DOHH2 (cell line): ENCODE data around the gene ADGRB3.

ENCODE experiments used
- H3F3A ChIP-seq: fragments of 200-600 bp; sonication (generic), shearing (Covaris generic); 2 replicates; pipeline ENCODE4 v1.6.0; 2016; ENCODE audit warnings: antibody characterized with exemption, mild to moderate bottlenecking; ENCODE audit not compliant: control insufficient read depth, insufficient read depth
- H3K27ac ChIP-seq: fragments of 200-600 bp; sonication (generic); 2 replicates; pipeline ENCODE4 v1.5.1; 2014; ENCODE audit warnings: low read depth, mild to moderate bottlenecking, low read length, moderate library complexity
- H3K27me3 ChIP-seq: fragments of 200-600 bp; sonication (generic); 2 replicates; pipeline ENCODE4 v1.6.1; 2014; ENCODE audit warnings: mild to moderate bottlenecking, low read length, mixed read lengths; ENCODE audit not compliant: control insufficient read depth
- H3K36me3 ChIP-seq: fragments of 200-600 bp; sonication (generic); 2 replicates; pipeline ENCODE4 v1.6.1; 2014; ENCODE audit warnings: mild to moderate bottlenecking, low read length, moderate library complexity, mixed read lengths; ENCODE audit not compliant: control insufficient read depth
- H3K4me1 ChIP-seq: fragments of 200-600 bp; sonication (generic); 2 replicates; pipeline ENCODE4 v1.6.1; 2014; ENCODE audit warnings: mild to moderate bottlenecking, low read length, mixed read lengths; ENCODE audit not compliant: control insufficient read depth
- H3K4me2 ChIP-seq: fragments of 200-600 bp; sonication (generic); 2 replicates; pipeline ENCODE4 v1.6.0; 2014; ENCODE audit warnings: mild to moderate bottlenecking, low read length, moderate library complexity
- H3K4me3 ChIP-seq: fragments of 200-600 bp; sonication (generic); 2 replicates; pipeline ENCODE4 v1.5.1; 2014; ENCODE audit warnings: mild to moderate bottlenecking, low read length, mixed read lengths
- H3K79me2 ChIP-seq: fragments of 200-600 bp; sonication (generic); 2 replicates; pipeline ENCODE4 v1.6.1; 2014; ENCODE audit warnings: mild to moderate bottlenecking, low read length, mixed read lengths; ENCODE audit not compliant: control insufficient read depth
- H3K9me2 ChIP-seq: fragments of 200-600 bp; sonication (generic); replicated peaks from 2 replicates; pipeline ENCODE4 v1.6.1; 2014; ENCODE audit warnings: mild to moderate bottlenecking, low read length, mixed read lengths; ENCODE audit not compliant: control insufficient read depth
- H3K9me3 ChIP-seq: fragments of 200-600 bp; sonication (generic); 2 replicates; pipeline ENCODE4 v1.6.1; 2014; ENCODE audit warnings: antibody characterized with exemption, low read length, mixed read lengths; ENCODE audit not compliant: control insufficient read depth, insufficient read depth
- H4K20me1 ChIP-seq: fragments of 200-600 bp; sonication (generic); 2 replicates; pipeline ENCODE4 v1.6.0; 2014; ENCODE audit warnings: low read depth, mild to moderate bottlenecking, antibody characterized with exemption, low read length, moderate library complexity; ENCODE audit not compliant: control insufficient read depth, insufficient read depth
- EZH2phosphoT487 ChIP-seq: fragments of 200-600 bp; sonication (generic); IDR thresholded peaks from 2 replicates; pipeline ENCODE4 v1.6.1; 2017; ENCODE audit warnings: borderline replicate concordance, mild to moderate bottlenecking, antibody characterized with exemption, low read length, moderate library complexity, mixed read lengths
- TF ChIP-seq, protein P1 (sequence below): fragments of 200-600 bp; sonication (generic); IDR thresholded peaks from one replicate; pipeline ENCODE4 v1.5.1; 2014; ENCODE audit warnings: antibody characterized with exemption, mild to moderate bottlenecking, low read depth, low read length; ENCODE audit not compliant: poor library complexity, severe bottlenecking

Gene ADGRB3

DNA sequence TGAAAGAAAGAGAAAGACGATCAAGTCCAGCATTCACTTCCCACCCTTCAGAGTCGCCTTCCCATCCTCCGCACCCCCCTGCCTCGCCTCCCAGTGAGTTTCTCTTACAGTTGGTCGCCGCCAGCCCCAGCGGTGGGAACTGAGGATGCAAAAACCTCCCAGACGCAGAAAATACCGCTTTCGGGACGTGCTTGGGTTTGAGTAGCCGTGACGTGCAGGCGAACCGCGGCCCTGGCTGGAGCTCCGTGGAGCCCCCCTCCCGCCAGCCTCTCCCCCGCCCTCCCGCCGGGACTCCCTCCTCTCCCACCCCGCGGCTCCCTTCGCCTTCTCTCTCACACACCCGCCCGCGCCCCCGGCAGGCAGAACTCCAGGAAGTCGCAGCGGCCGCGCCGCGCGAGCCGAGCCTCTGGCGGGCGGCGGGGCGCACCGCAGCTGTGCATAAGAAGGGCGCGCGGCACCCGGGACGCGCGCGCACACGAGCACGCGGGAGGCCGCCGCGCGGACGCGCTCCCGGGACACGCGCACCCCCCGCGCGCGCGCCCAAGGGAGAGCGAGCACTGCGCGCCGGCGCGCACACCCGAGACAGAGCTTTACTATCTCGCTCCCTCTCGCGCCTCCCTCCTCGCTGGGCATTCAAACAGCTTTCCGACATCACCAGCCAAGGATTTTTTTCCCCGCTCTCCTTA lies at the start of gene ADGRB3:
TSS of gene ADGRB3 (plus strand) at position 557 of the 686 bp plus-strand sequence. CDS start 3,394 bp downstream, outside the sequence.
- H3K4me2 ChIP-seq: peak within 1 kb of the TSS; percentile 76
- H4K20me1 ChIP-seq: no peaks in the 10 kb centered on the region
- no peaks in the 10 kb centered on the region for H3K9me3 ChIP-seq
- H3K4me1 ChIP-seq: peaks cover 5% of the 10 kb centered on the region
- H3K36me3 ChIP-seq: no peaks in the 10 kb centered on the region
- H3K27ac ChIP-seq: no peak within 1 kb of the TSS
- H3F3A ChIP-seq: no peaks in the 10 kb centered on the region
- no peaks in the 10 kb centered on the region for H3K9me2 ChIP-seq
- TF ChIP-seq EZH2phosphoT487: no peak
- TF ChIP-seq, protein P1, sequence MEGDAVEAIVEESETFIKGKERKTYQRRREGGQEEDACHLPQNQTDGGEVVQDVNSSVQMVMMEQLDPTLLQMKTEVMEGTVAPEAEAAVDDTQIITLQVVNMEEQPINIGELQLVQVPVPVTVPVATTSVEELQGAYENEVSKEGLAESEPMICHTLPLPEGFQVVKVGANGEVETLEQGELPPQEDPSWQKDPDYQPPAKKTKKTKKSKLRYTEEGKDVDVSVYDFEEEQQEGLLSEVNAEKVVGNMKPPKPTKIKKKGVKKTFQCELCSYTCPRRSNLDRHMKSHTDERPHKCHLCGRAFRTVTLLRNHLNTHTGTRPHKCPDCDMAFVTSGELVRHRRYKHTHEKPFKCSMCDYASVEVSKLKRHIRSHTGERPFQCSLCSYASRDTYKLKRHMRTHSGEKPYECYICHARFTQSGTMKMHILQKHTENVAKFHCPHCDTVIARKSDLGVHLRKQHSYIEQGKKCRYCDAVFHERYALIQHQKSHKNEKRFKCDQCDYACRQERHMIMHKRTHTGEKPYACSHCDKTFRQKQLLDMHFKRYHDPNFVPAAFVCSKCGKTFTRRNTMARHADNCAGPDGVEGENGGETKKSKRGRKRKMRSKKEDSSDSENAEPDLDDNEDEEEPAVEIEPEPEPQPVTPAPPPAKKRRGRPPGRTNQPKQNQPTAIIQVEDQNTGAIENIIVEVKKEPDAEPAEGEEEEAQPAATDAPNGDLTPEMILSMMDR: no peak
- peaks cover 31% of the 10 kb centered on the region for H3K27me3 ChIP-seq
- H3K4me3 ChIP-seq: peak within 1 kb of the TSS; percentile 73
- no peaks in the 10 kb centered on the region for H3K79me2 ChIP-seq

DNA sequence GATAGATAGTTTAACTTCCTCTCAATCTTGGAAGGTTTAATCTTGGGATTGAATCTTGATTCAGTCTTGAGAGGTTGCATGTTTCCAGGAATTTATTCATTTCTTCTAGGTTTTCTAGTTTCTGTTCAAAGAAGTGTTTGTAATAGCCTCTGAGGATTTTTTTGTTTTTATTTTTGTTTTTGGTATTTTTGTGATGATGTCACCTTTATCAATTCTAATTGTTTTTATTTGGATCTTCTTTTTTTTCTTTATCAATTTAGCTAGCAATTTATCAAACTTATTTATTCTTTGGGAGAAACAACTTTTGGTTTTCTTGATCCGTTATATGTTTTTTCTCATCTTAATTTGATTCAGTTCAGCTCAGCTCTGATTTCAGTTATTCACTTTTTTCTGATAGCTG lies 41.5 kb upstream of the ADGRB3 start:
- no peaks in the 10 kb centered on the region for H3K79me2 ChIP-seq
- H3K9me2 ChIP-seq: no peaks in the 10 kb centered on the region
- no peaks in the 10 kb centered on the region for H3F3A ChIP-seq
- H3K4me3 ChIP-seq: no peak overlapping the region
- H3K4me2 ChIP-seq: no peak overlapping the region
- H3K36me3 ChIP-seq: no peaks in the 10 kb centered on the region
- H3K27ac ChIP-seq: no peak overlapping the region
- TF ChIP-seq EZH2phosphoT487: no peak
- TF ChIP-seq, protein P1: no peak
- H3K4me1 ChIP-seq: no peaks in the 10 kb centered on the region
- H3K9me3 ChIP-seq: no peaks in the 10 kb centered on the region
- H3K27me3 ChIP-seq: no peaks in the 10 kb centered on the region
- H4K20me1 ChIP-seq: no peaks in the 10 kb centered on the region

DNA sequence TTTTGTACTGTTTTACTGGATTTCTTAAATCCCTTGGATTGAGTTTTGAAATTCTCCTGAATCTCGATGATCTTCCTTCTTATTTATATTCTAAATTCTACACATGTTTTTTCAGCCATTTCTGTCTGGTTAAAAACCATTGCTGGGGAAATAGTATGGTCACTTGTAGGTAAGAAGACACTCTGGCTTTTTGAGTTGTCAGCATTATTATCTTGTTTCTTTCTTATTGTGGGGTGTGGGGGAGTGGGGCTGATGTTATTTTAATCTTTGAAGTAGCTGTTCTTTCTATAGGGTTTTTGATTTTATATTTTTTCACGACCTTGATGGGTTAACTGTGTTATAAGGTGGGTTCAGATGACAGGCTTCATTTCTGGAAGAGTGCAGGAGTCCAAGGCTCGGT lies 37.4 kb upstream of the ADGRB3 start:
- H3F3A ChIP-seq: no peaks in the 10 kb centered on the region
- H3K79me2 ChIP-seq: no peaks in the 10 kb centered on the region
- H4K20me1 ChIP-seq: no peaks in the 10 kb centered on the region
- TF ChIP-seq EZH2phosphoT487: no peak
- TF ChIP-seq, protein P1: no peak
- H3K36me3 ChIP-seq: no peaks in the 10 kb centered on the region
- no peak overlapping the region for H3K4me2 ChIP-seq
- no peak overlapping the region for H3K27ac ChIP-seq
- H3K9me3 ChIP-seq: no peaks in the 10 kb centered on the region
- H3K27me3 ChIP-seq: no peaks in the 10 kb centered on the region
- H3K4me3 ChIP-seq: no peak overlapping the region
- no peaks in the 10 kb centered on the region for H3K9me2 ChIP-seq
- no peaks in the 10 kb centered on the region for H3K4me1 ChIP-seq
